AG04449 (cell line): Measurements from ENCODE around the gene IL9.

ENCODE experiments used
- CTCF ChIA-PET: fragments of 350-600 bp; formaldehyde crosslinking; extraction: SDS; loops from one replicate; lab custom pipeline; 2021; ENCODE audit warnings: antibody characterized with exemption; lab: Yijun Ruan, JAX
- POLR2A ChIA-PET: fragments of 400-600, 350-600 bp; formaldehyde crosslinking; extraction: SDS; loops from one replicate; lab custom pipeline; 2020; ENCODE audit warnings: antibody characterized with exemption, inconsistent platforms; lab: Yijun Ruan, JAX
- DNase-seq: peaks from one replicate; pipeline ENCODE4 v3.0.0-alpha.2; 2010; ENCODE audit warnings: low read depth, low spot score
- H3K4me3 ChIP-seq: 2 replicates; pipeline ENCODE4 v1.5.1; 2011; ENCODE audit warnings: low read depth, mild to moderate bottlenecking, control low read depth, low read length
- CTCF ChIP-seq: IDR thresholded peaks from one replicate; pipeline ENCODE4 v1.5.1; 2011; ENCODE audit warnings: mild to moderate bottlenecking, moderate library complexity, low read length, control low read depth, inconsistent platforms; ENCODE audit not compliant: insufficient read depth; ENCODE audit errors: missing control alignments

IL9 gene

GRCh38 chr5:135871268-135871915, 24.2 kb downstream of the IL9 start:
- POLR2A ChIA-PET: no interaction called here

GRCh38 chr5:135869935-135870334, 25.7 kb downstream of the IL9 start:
- ChIA-PET POLR2A (no interaction called here), CTCF (interaction anchor here (1.5 to 1.6 kb wide), 3 partner anchors 213 to 380 kb away, joined by 4 to 6 read pairs (median 4); no protein-coding TSS in a partner anchor)
- no peak for TF ChIP-seq CTCF
- DNase-seq: no peak
- H3K4me3 ChIP-seq: no peak overlapping the region

More at GRCh38 chr5:135871268-135871915, 24.2 kb downstream of the IL9 start:
- no peak for DNase-seq
- CTCF ChIA-PET: interaction anchor here (0.6 to 1.5 kb wide), 3 partner anchors 15 to 378 kb away, joined by 3 to 6 read pairs (median 4); no protein-coding TSS in a partner anchor
- no peak for TF ChIP-seq CTCF
- no peak overlapping the region for H3K4me3 ChIP-seq

GRCh38 chr5:135869276-135869675, 26.4 kb downstream of the IL9 start:
- no peak overlapping the region for H3K4me3 ChIP-seq
- ChIA-PET POLR2A (no interaction called here), CTCF (interaction anchor here (1.6 kb wide), 3 partner anchors 9 to 316 kb away, joined by 3 to 4 read pairs (median 4); no protein-coding TSS in a partner anchor)
- no peak for DNase-seq
- TF ChIP-seq CTCF: no peak

- CTCF ChIA-PET: interaction anchor here (0.8 to 1.6 kb wide), 5 partner anchors 10 to 316 kb away, joined by 3 to 4 read pairs (median 4); no protein-coding TSS in a partner anchor
- POLR2A ChIA-PET: no interaction called here
- no peak overlapping the region for H3K4me3 ChIP-seq
Measured at GRCh38 chr5:135868681-135869080, 27.0 kb downstream of the IL9 start.

GRCh38 chr5:135867599-135867998, 28.0 kb downstream of the IL9 start:
- ChIA-PET POLR2A (no interaction called here), CTCF (interaction anchor here (0.5 to 1.6 kb wide), 5 partner anchors 11 to 307 kb away, joined by 3 to 4 read pairs (median 3); no protein-coding TSS in a partner anchor)
- no peak for TF ChIP-seq CTCF
- no peak for DNase-seq
- H3K4me3 ChIP-seq: no peak overlapping the region

More at GRCh38 chr5:135868681-135869080, 27.0 kb downstream of the IL9 start:
- DNase-seq: no peak
- no peak for TF ChIP-seq CTCF

- CTCF ChIA-PET: no interaction called here
- H3K4me3 ChIP-seq: no peak overlapping the region
- no peak for TF ChIP-seq CTCF
- DNase-seq: no peak
- POLR2A ChIA-PET: no interaction called here
Measured at GRCh38 chr5:135866016-135866415, 29.6 kb downstream of the IL9 start.
